Ovary (tissue), 3 donors: Measurements from ENCODE around the gene SMIM30.

Source experiments
- CTCF ChIP-seq, 3 donors: fragments of 450-650 bp in 2 of 3; fragments of 200-600 bp in 1 of 3; IDR thresholded peaks; one replicate each; pipeline versions ENCODE4 v1.5.1 to v1.8.0; 2016 to 2022; ENCODE audit warnings: antibody characterized with exemption in 3 of 3, mild to moderate bottlenecking in 1 of 3
- EP300 ChIP-seq: sonication (generic); formaldehyde crosslinking; IDR thresholded peaks from one replicate; pipeline ENCODE4 v1.6.1; 2017; ENCODE audit warnings: antibody characterized with exemption
- POLR2A ChIP-seq: fragments of 450-650 bp; IDR thresholded peaks from one replicate; pipeline ENCODE4 v1.6.1; 2017; ENCODE audit warnings: antibody characterized with exemption, mild to moderate bottlenecking, moderate library complexity
- donor health status: DM: no; HTN: no; CAD: no.

- TF ChIP-seq CTCF (IDR thresholded peaks at IDR 0.05) = no peak
- TF ChIP-seq POLR2A = no peak
- no peak for TF ChIP-seq EP300
These were observed 18.2 kb downstream of the SMIM30 start for GRCh38 chr7:113100121-113100603.
